GM21390 (cell line): ENCODE measurements around the gene MS4A12.
"Not testable (repeated sequence)": the region's sequence is repeated elsewhere in the genome, so short reads cannot be mapped to it uniquely, and the experiment has no call there.

ENCODE experiments used
- ATAC-seq: cut with Tn5 transposase; IDR thresholded peaks from one replicate; pipeline ENCODE4 v1.9.1; 2021; ENCODE audit not compliant: unreplicated experiment

The MS4A12 gene

DNA sequence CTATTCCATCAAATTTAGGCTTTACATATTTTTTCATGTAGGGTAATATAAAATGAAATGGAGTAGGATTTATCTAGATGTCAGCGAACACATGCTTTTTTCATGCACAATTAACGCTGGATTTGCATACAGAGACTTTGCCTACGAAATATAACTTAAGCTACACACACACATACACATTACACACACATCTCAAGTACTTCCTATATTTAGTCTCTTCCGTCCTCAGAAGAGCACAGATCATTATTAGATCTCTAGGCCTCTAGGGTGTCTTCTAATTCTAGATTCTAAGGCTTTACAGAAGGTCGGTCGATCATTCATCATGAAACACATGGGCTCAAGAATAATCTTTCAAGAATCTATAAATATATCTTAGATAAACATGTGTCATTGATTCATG is 18.8 kb downstream of the MS4A12 start:
- no peak for ATAC-seq

DNA sequence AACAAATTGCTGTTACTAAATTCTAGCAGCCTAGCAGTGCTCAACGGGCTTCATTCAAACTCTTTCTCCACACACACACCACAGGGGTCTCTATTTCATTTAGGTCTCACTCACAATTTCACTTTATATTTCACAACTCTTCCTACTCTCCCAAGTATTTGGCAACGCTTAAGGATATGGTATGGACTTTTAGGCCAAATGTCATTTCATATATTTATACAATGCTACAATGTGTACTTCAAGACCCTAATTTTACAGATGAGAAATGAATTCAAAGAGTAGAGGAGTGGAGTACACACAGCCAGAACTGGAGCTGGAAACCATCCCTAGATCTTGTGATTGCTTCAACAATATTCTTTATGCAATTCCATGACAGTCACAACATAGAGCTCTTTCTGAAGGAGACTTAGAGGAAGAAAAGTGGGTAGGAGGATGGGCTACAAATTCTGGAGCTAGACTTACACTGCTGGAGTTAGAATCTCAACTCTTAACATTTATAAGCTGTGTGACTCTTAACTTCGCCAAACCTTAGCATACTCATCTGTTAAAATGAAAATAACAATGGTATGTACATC is 20.2 kb downstream of the MS4A12 start:
- ATAC-seq: no peak

DNA sequence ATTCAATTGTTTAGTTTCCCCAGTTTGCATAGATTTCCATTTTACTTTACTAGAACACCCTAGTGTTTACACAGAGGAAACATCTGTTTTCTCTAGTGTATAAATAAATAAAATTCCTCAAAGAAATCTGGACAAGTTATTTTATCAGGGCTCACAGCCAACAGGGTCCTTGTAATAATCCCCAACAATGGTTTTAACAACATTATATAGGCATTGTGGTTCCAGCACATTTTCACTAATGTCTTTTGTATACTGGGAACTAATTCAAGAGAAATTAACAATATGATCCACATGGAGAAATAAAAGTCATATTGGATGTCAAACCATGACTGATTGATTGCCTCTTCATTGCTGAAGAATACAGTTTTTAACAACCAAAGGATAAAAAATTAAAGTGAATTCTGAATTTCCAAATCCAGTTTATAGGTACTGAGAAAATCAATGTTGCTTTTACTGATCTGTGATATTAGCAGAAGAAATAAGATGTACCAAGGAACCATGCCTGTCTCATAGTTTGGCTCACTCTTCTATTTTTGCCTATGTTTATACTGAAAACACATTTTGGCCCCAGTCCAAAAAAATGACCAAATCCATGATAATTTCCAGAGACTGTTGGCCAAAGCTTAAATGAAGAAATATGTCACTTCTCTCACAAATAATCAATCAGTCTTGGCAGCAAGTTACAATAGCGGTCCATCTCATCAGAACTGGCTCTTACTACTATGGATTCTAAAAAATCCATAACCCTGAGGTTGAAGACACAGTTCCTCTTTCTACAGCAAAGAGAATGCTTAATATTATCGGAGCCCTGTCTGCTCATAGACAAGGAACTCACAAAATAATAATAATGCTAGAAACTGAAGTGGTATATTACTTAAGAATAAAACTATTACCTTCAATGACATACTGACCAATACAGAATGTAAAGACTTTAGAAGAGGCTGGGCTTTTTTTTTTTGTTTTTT is 21.2 kb downstream of the MS4A12 start:
- ATAC-seq: no peak

DNA sequence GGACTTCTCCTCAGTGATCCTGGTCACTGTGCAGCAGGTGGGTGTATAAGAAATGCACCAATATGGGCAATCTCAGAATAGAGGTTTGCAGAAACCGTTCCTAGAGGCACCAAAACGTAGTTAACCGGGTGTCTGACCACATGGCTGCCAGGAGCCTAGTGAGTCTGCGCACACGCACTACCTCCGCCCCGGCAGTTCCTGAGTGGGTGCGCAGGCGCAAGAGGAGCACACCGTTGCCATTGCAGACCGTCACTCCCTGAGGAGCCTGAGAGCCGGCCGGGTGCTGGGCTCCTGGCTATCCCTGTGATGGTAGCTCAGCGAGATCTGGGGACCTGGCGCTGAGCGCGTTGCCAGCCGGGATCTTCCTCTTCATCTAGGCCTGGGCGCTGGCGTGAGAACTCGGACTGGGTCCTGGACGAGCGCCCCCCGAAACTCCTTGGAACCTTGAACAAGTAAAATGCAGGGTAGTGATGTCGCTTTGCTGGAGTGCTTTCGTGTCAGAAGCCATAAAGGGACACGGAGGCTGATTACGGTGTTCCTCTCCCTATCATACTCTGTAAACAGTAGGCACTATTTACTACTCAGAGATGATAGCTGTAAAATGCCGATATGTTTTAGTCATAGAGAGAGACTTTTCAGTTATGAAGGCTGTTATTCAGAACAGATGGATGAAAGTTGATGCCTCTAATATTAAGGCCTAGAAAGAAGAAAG is 22.7 kb downstream of the MS4A12 start, which contains the start of gene MS4A13:
Gene MS4A13 (plus strand): TSS at position 249 of the 712 bp plus-strand sequence. CDS start 2,692 bp downstream, outside the sequence.
- ATAC-seq: no peak

DNA sequence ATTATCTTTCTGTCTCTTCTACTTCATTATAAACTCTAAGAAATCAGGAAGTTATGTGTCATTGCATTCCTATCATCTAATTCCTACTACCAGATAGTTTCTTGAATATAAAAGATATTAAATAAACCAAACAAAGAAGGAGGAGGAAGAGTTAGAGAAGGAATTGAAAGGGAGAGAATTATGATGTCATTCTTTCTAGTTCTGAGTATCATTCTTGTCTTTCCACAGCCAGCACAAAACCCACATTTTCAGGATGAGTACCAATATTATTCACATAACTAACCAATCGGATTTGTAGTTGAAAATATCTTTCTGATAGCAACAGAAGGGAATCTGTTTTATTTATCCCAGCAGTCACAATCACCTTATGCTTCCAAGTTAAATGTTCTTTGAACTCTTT is 35.9 kb downstream of the MS4A12 start:
- no peak for ATAC-seq

DNA sequence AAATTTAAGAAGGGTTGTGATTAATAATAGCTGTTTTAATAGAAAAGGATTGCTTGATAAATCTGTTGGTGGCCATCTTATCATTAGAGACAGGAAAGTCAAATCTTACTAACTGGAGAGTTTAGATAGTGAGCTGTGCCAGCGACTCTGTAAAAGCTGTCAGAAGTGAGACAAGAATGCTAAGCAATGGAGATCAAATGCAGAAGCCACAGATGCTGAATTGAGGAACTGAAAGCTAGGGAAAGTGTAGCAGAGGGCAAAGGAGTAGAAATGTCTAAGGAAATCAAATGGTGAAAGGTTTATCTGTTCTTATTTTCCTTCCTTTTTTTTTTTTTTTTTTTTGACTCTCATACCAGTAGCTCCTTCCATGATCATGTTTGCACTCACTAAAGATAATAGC is 36.4 kb downstream of the MS4A12 start:
- peak; percentile 91 for ATAC-seq

DNA sequence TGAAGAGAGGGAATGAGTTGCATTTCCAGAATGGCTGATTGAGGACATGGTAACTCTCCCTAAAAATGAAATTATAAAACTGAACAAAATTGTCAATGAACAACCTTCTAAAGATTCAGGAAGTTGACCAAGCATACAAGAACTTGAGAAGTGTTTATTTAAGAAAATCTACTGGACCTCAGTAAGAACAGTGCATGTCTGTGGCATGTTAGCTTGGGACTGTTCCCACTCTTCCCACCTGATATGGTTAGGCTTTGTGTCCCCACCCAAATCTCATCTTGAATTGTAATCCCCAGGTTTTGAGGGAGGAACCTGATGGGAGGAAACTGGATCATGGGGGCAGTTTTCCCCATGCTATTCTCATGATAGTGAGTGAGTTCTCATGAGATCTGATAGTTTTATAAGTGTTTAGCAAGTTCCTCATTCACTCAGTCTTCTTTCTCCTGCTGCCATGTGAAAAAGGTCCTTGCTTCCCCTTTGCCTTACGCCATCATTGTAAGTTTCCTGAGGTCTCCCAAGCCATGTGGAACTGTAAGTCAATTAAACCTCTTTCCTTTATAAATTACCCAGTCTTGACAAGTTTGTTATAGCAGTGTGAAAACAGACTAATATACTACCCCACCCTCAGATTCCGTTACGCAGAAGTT is 38.0 kb downstream of the MS4A12 start:
- no peak for ATAC-seq

DNA sequence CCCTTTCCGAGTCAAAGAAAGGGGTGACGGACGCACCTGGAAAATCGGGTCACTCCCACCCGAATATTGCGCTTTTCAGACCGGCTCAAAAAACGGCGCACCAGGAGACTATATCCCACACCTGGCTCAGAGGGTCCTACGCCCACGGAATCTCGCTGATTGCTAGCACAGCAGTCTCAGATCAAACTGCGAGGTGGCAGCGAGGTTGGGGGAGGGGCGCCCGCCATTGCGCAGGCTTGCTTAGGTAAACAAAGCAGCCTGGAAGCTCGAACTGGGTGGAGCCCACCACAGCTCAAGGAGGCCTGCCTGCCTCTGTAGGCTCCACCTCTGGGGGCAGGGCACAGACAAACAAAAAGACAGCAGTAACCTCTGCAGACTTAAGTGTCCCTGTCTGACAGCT is 39.8 kb downstream of the MS4A12 start:
- ATAC-seq: not testable (repeated sequence)

DNA sequence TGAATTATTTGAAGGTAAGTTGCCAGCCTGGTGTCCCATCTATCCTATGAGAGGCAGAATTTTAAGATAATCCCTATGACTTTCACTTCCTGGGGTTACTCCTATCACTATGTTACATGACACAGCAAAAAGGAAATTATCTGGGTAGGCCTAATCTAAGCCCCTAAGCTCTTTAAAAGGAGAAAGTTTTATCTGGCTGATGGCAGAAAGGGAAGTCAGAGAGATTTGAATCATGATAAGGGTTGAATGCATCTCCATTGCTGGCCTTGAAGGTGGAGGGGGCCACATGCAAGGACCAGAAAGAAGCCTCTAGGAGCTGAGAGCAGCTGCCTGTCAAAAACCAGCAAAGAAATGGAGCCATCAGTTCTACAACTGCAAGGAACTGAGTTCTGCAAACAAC is 46.0 kb downstream of the MS4A12 start:
- not testable (repeated sequence) for ATAC-seq

DNA sequence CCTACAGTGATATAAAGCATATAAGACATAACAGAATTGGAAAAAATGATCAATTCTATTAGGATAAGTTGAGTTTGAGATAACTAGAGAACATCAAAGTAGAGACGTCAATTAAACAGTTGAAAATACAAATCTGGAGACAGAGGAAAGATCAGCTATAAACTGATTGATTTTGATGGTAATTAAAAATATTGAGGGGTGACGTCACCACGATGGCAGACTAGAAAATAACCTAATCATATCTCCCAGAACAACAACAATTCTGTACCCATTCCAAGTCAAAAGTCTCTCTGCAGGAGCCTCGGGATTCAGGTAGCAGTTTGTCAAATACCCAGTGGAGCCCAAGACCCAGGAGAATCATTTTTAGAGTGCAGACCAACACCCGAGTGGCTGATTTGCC is 51.5 kb downstream of the MS4A12 start:
- ATAC-seq: no peak
